ENCODE measurements around the gene WIPF2. TPM values are rescaled to one million over a fixed set of nuclear protein-coding genes. Genes with fewer than 3 reads are reported as not detected.

WIPF2 gene
- 17.4 to 24.2 TPM (median 21.6 TPM) in 5 replicates for total RNA-seq (2022; extraction: Qiagen RNA extraction; ENCODE audit: low read depth)

GRCh38 chr17:40218740-40219593 is at the start of gene WIPF2:
Gene WIPF2 (plus strand): TSS chr17:40219304. CDS start chr17:40256460, 37,156 bp downstream.

GRCh38 chr17:40177275-40177874 is 41.7 kb upstream of the WIPF2 start, which contains the start of gene RAPGEFL1:
Gene RAPGEFL1 (plus strand): TSS chr17:40177470. CDS start chr17:40177862, 392 bp downstream.

GRCh38 chr17:40287494-40288369 is 68.6 kb downstream of the WIPF2 start, which contains the start of gene CDC6:
Gene CDC6 (plus strand): TSS chr17:40287879. CDS start chr17:40289421, 1,542 bp downstream.

GRCh38 chr17:40309031-40309948 is 90.2 kb downstream of the WIPF2 start, which contains the start of gene RARA:
Gene RARA (plus strand): TSS chr17:40309180. CDS start chr17:40331219, 22,039 bp downstream.

Other genes starting within 250 kb of the WIPF2 start
- gene PSMD3, start 238.5 kb upstream of the WIPF2 start, total RNA-seq (2022; extraction: Qiagen RNA extraction; ENCODE audit: low read depth): 164 to 182 TPM (median 175 TPM) in 5 replicates
- gene CSF3, start 203.9 kb upstream of the WIPF2 start, total RNA-seq (2022; extraction: Qiagen RNA extraction; ENCODE audit: low read depth): not detected in 5 replicates
- gene MED24, start 164.9 kb upstream of the WIPF2 start, total RNA-seq (2022; extraction: Qiagen RNA extraction; ENCODE audit: low read depth): 45.9 to 55.9 TPM (median 54.7 TPM) in 5 replicates
- 13.4 to 17.4 TPM (median 15.7 TPM) in 5 replicates for gene THRA, start 156.3 kb upstream of the WIPF2 start, total RNA-seq (2022; extraction: Qiagen RNA extraction; ENCODE audit: low read depth)
- gene NR1D1, start 118.7 kb upstream of the WIPF2 start, total RNA-seq (2022; extraction: Qiagen RNA extraction; ENCODE audit: low read depth): 9.1 to 10.6 TPM (median 9.6 TPM) in 5 replicates
- 53.8 to 66.7 TPM (median 63.0 TPM) in 5 replicates for gene MSL1, start 97.3 kb upstream of the WIPF2 start, total RNA-seq (2022; extraction: Qiagen RNA extraction; ENCODE audit: low read depth)
- gene CASC3, start 78.8 kb upstream of the WIPF2 start, total RNA-seq (2022; extraction: Qiagen RNA extraction; ENCODE audit: low read depth): 46.9 to 49.3 TPM (median 48.7 TPM) in 5 replicates
- 2.4 to 3.1 TPM (median 2.6 TPM) in 5 replicates for gene RAPGEFL1, start 41.8 kb upstream of the WIPF2 start, total RNA-seq (2022; extraction: Qiagen RNA extraction; ENCODE audit: low read depth)
- 60.1 to 64.9 TPM (median 63.2 TPM) in 5 replicates for gene CDC6, start 68.6 kb downstream of the WIPF2 start, total RNA-seq (2022; extraction: Qiagen RNA extraction; ENCODE audit: low read depth)
- gene RARA, start 89.9 kb downstream of the WIPF2 start, total RNA-seq (2022; extraction: Qiagen RNA extraction; ENCODE audit: low read depth): 30.6 to 44.7 TPM (median 36.2 TPM) in 5 replicates
- gene GJD3, start 145.4 kb downstream of the WIPF2 start, total RNA-seq (2022; extraction: Qiagen RNA extraction; ENCODE audit: low read depth): 0.47 to 1.3 TPM (median 0.86 TPM) in 5 replicates
- gene TOP2A, start 198.6 kb downstream of the WIPF2 start, total RNA-seq (2022; extraction: Qiagen RNA extraction; ENCODE audit: low read depth): 197 to 286 TPM (median 260 TPM) in 5 replicates
- 2,033 to 2,650 TPM (median 2,317 TPM) in 5 replicates for gene IGFBP4, start 224.1 kb downstream of the WIPF2 start, total RNA-seq (2022; extraction: Qiagen RNA extraction; ENCODE audit: low read depth)

Data from A549 treated with DMSO at 1 μM for 4 hours (cell line).